ENCODE measurements around the gene CNDP1. TPM values are rescaled to one million over a fixed set of nuclear protein-coding genes. Genes with fewer than 3 reads are reported as not detected.

Gene CNDP1
- polyA plus RNA-seq, 1 of the 3 experiments (the other 2 are of a cell fraction), result not detected

DNA sequence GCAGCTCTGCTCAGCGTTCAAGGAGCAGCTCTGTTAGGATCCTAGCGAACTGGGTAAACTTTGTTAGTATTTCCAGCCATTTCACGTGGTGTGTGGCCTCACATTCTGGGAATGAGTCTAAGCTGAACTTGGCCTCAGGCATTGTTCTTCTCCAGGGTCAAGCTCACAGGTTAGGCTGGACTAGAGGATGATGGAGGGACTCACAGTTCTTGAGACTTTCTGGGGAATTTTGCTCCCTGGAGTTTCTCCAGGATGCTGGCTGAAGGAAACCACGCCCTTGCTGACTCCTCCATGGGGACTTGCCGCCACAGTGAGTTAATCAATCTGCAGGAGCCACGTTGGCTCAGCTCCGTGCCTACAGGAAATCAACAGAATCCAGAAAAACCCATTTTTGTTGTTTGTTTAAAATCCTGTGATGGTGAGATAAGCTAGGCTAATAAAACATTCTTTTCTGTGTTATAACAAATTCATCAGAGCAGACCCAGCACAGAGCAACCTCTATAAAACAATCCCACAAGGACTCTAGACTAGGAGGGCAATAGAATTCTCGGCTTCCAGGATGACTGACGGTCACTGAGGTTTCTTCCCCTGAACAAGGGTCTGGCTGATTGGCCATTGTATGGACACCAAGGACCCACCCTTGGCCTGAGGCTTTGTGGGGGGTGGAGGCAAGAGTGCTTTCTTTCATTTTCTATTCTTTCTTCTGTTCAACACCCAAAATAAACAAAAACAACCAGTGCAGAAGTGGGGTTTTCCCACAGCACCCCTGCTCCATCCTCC, 12.6 kb downstream of the CNDP1 start (continued):
- TF ChIP-seq, protein P1, sequence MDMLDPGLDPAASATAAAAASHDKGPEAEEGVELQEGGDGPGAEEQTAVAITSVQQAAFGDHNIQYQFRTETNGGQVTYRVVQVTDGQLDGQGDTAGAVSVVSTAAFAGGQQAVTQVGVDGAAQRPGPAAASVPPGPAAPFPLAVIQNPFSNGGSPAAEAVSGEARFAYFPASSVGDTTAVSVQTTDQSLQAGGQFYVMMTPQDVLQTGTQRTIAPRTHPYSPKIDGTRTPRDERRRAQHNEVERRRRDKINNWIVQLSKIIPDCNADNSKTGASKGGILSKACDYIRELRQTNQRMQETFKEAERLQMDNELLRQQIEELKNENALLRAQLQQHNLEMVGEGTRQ (IDR thresholded peaks at IDR 0.05; ENCODE audit: borderline replicate concordance, low read depth, low read length), result no peak
- TF ChIP-seq GABPA (IDR thresholded peaks at IDR 0.05; ENCODE audit: low read depth), result no peak

DNA sequence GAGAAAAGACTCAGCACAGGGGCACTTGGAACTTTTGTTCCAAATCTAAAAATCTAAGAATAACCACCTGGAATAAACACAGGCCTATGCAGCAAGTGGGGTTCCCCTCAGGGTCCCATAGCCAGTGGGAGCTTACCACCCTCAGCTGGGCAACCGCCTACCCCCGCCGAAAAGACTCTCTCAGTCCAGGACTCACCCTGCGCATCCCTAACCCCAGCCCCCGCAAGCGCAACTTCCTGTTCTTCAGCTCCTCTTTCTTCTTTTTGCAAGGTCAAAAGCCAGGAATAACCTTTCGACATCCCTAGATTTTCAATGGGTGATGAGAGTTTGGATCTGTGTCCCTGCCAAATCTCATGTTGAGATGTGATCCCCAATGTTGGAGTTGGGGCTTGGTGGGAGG, 13.6 kb downstream of the CNDP1 start:
- WGBS (ENCODE audit: low lambda C conversion rate), result 64% methylated on average over 7 of the region's 7 CpGs
- H3K9me3 ChIP-seq, result no peaks in the 10 kb centered on the region
- H3F3A ChIP-seq (replicated peaks; ENCODE audit: insufficient read depth), result no peaks in the 10 kb centered on the region
- no peaks in the 10 kb centered on the region for H4K20me1 ChIP-seq (ENCODE audit: insufficient read depth)
- H3K79me2 ChIP-seq (ENCODE audit: insufficient read depth), result no peaks in the 10 kb centered on the region
- TF ChIP-seq EP300 (IDR thresholded peaks at IDR 0.05; ENCODE audit: borderline replicate concordance in 1 of 2, low read depth in 1 of 2, low read length in 1 of 2) (no peak), RFX5 (IDR thresholded peaks at IDR 0.05; ENCODE audit: low read length) (no peak), PBX3 (IDR thresholded peaks at IDR 0.05) (no peak), GATA2 (CRISPR knock-in tag; IDR thresholded peaks at IDR 0.05) (no peak), SMC3 (IDR thresholded peaks at IDR 0.05; ENCODE audit: low read depth, low read length) (no peak), TCF12 (IDR thresholded peaks at IDR 0.05) (no peak), CHD2 (IDR thresholded peaks at IDR 0.05; ENCODE audit: low read length, partially characterized antibody) (no peak), FOXJ3 (CRISPR knock-in tag; IDR thresholded peaks at IDR 0.05) (no peak), POLR2AphosphoS5 (IDR thresholded peaks at IDR 0.05; ENCODE audit: low read depth, low read length) (no peak), TAF1 (IDR thresholded peaks at IDR 0.05; ENCODE audit: borderline replicate concordance, low read depth, low read length) (no peak), EZH2phosphoT487 (IDR thresholded peaks at IDR 0.05; ENCODE audit: borderline replicate concordance, low read depth) (no peak)
- TF ChIP-seq, protein P2, sequence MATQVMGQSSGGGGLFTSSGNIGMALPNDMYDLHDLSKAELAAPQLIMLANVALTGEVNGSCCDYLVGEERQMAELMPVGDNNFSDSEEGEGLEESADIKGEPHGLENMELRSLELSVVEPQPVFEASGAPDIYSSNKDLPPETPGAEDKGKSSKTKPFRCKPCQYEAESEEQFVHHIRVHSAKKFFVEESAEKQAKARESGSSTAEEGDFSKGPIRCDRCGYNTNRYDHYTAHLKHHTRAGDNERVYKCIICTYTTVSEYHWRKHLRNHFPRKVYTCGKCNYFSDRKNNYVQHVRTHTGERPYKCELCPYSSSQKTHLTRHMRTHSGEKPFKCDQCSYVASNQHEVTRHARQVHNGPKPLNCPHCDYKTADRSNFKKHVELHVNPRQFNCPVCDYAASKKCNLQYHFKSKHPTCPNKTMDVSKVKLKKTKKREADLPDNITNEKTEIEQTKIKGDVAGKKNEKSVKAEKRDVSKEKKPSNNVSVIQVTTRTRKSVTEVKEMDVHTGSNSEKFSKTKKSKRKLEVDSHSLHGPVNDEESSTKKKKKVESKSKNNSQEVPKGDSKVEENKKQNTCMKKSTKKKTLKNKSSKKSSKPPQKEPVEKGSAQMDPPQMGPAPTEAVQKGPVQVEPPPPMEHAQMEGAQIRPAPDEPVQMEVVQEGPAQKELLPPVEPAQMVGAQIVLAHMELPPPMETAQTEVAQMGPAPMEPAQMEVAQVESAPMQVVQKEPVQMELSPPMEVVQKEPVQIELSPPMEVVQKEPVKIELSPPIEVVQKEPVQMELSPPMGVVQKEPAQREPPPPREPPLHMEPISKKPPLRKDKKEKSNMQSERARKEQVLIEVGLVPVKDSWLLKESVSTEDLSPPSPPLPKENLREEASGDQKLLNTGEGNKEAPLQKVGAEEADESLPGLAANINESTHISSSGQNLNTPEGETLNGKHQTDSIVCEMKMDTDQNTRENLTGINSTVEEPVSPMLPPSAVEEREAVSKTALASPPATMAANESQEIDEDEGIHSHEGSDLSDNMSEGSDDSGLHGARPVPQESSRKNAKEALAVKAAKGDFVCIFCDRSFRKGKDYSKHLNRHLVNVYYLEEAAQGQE (IDR thresholded peaks at IDR 0.05; ENCODE audit: low read depth, low read length), result no peak
- TF ChIP-seq, protein P1 (IDR thresholded peaks at IDR 0.05; ENCODE audit: borderline replicate concordance, low read depth, low read length), result no peak
- no peak overlapping the region for H3K4me3 ChIP-seq (ENCODE audit: low read depth in 2 of 2, low read length in 1 of 2)
- no peaks in the 10 kb centered on the region for H3K36me3 ChIP-seq (replicated peaks in 1 of 2; ENCODE audit: control insufficient read depth in 1 of 2, insufficient read depth in 2 of 2, low read length in 1 of 2)
- peaks cover 3% of the 10 kb centered on the region; the same call in 1 of the 2 replicates for H3K27me3 ChIP-seq (ENCODE audit: insufficient read depth)
- ChIA-PET CTCF (interaction anchor here (1.1 to 4.6 kb wide), 2 partner anchors 11 to 197 kb away, joined by 3 to 88 read pairs; no protein-coding TSS in a partner anchor), POLR2A (no interaction called here)
- H3K9me2 ChIP-seq, result no peaks in the 10 kb centered on the region
- no peak overlapping the region for H3K9ac ChIP-seq
- no peak overlapping the region for H3K4me2 ChIP-seq
- no peak overlapping the region for H3K27ac ChIP-seq (ENCODE audit: low read depth in 2 of 2, low read length in 1 of 2)
- no peak for DNase-seq
- no peaks in the 10 kb centered on the region for H3K4me1 ChIP-seq (ENCODE audit: control insufficient read depth in 1 of 2, insufficient read depth in 2 of 2, low read depth in 1 of 2, low read length in 1 of 2)
- H2AFZ ChIP-seq (ENCODE audit: low read depth), result no peak overlapping the region
